Measurements from ENCODE around the gene FDX1.

Gene FDX1

GRCh38 chr11:110513259-110513801, 83.6 kb downstream of the FDX1 start:
- no peak for DNase-seq

DNA sequence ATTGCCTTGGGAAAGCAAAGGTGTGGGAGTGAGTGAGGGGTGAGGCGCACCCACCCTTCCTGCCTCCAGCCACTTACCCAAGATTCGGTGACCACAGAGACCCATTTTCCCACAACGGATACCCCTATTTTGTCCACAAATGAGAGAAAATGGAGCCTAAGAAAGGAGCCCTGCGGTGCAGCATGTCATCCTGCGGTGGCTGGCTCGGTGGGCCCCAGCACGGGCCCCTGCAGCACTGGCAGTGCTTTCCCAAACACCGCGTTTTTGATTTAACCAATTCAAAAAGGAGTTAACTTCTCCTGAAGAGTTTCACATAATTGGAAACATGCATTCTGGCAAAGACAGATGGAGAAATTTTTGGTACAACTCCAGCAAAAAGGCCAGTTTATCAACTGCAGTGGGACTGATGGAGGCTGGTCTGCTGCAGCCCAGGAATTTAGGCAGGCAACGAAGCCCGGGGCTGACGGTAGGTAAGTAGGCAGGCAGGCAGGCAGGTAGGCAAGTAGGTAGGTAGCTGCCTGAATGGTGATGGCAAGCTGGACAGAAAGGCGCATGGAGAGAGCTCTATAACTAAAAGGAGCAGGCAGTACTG, 84.2 kb downstream of the FDX1 start:
- no peak for DNase-seq

Measured in EL (cell line).